ENCODE results near the gene WDFY2.
"Not testable (repeated sequence)": the region's sequence is repeated elsewhere in the genome, so short reads cannot be mapped to it uniquely, and the experiment has no call there.

Gene WDFY2

DNA sequence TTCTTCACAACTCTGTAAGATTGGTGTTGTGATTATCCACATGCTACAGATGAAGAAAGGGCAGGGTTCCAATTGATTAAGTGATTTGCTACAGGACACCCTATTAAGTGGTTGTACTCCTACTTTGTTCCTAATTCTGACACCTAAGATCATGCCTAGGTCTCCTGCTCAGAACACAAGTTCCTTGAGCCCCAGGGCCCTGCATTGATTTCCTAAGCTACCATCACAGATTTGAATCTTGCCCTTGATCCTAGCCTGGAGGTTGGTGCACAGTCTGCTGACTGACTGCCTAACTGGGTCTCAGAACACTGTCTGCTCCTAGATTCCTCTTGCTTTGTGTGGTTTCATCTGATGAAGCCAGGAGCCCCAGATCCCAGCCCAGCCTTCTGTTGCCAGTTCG lies 19.6 kb upstream of the WDFY2 start:
- DNase-seq = no peak

DNA sequence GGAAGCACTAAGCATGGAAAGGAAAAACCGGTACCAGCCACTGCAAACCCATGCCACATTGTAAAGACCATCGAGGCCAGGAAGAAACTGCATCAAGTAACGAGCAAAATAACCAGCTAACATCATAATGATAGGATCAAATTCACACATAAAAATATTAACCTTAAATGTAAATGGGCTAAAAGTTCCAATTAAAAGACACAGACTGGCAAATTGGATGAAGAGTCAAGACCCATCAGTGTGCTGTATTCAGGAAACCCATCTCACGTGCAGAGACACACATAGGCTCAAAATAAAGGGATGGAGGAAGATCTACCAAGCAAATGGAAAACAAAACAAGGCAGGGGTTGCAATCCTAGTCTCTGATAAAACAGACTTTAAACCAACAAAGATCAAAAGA lies 15.3 kb upstream of the WDFY2 start:
- not testable (repeated sequence) for DNase-seq

DNA sequence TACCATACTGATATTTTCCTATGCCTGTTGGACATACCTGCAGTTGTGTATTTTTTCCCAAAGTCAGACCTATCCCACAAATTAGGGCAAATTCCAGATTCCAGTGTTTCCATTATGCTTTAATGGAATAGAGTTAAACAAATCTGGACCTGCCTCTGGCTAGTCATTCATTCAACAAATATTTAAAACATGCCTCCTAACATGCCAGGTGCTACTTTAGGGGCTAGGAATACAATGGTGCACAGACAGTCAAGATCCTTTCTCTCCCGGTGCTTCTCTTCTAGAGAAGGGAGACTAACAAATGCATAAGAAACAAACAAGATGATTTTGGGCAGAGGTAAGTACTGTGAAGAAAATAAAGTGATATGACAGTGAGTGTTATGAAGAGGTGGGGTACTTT lies 7.5 kb upstream of the WDFY2 start:
- DNase-seq = no peak

DNA sequence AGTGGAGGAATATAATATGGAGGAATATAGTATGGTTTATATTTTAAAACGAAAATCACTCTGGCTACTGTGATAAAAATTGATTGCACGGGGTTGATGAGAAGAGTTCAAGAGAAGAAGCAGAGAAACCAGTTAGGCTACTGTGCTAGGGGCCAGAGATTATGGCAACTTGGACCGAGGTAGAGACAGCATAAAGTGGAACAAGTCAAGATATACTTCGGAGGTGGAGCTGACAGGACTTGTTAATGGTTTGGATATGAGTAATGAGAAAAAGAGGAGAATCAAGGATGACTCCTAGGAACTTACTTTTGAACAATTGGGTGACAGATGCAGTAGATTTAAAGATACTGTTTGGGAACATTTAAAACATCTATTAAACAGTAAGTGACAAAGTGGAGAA lies 6.6 kb upstream of the WDFY2 start:
- DNase-seq = no peak

DNA sequence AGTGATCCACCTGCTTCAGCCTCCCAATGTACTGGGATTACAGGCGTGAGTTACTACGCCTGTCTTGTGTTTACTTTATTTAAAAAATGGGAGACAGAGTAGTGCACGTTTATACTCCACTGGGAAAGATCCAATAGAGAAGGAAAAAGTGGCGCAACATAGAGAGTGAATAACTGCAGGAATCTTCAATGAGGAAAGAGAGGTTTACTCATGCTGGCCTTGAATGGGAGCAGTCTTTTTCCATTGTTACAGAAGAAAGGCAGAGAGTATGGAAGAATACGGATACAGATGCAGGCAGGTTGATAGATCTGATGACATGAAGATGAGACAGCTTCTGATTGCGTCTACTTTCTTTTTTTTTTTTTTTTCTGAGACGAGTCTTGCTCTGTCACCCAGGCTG lies 4.6 kb upstream of the WDFY2 start:
- DNase-seq = no peak

DNA sequence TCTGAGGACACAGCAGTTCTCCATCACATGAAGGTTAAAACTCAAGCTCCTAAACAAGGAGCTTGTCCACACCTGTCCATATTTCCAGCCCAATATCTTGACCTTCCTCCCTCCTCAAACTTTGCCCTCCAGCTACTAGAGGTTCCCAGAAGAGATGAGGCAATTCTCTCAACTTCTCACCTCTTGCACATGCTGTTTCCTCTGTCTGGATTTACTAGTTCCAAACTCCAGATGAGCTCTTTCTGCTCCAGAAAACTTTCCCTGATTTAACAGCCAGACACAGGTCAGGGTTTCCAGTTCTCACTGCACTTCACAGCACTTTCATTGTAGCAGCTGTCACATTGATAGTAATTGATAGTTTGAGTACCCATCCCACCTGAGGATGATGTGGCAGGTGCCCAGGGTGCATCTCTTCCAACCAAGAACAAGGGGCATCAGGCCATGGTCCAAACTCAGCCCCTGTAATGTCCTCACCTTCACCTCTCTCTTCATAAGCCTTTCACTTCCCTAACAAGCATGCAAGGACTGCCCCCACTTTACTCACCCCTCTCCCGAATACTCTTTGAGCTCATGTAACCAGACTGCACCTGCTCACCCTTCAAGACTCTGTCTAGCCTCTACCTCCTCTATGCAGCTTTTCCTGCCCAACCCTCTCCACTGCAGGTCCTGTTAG lies 3.0 kb upstream of the WDFY2 start:
- DNase-seq = no peak

DNA sequence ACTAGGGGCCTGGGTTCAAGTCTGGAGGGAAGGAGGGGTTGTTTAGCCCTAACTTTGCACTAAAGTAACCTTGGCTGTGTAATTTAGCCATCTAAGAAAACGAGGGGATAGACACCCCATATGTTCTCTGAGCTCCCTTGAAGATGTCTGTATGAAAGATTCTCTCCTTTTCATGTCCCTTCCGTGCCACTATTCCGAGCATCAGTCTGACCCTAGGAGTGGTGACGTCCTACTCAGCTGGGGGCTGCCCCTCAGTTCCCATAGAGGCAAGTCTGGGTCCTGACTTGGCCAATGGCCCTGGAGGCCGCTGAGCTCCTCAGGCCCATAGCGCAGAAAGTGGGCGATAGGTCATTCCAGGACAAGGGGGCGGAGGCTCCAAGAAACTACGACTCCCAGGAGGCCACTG lies 790 bp upstream of the WDFY2 start:
- DNase-seq = no peak

DNA sequence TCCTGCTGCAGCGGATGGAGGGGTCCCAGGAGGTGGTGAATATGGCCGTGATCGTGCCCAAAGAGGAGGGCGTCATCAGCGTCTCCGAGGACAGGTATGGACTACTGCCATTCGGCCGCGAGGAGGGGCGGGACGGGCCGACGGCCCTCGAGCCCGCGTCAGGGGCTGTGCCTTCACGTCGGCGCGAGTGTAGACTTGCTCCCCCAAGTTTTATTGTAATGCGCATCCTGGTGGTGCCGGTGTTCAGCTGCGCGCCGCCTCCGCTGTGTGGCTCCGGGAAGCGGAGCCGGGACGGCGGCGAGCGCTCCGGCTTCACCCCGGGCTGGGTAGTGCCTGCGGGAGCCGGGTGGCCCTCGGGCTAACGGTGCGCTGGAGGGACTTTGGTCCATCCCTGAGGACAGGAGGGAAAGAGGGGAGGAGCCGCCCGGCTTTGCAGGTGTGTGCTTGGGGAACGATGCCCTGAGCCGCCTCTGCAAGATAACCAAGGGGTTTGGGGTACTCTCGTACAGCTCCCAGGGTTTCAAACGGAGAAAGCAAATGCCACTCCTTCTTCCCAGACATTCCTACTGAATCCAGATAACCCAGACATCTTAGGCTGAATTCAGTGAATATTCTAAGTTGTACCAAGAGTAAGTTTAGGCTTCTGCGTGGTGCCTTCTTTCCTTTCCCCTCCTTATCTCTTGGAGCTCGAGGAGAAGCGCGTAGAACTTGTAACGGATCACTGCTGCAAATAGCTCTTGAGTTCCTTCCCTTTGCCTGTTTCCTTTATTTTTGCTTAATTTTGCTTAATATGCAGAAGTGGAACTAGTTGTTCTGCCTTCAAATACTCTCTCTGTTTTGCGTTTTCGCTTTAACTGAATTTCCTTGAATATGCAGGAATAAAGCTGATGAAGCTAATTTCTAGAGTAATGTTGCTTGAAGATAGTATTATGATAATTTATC lies 740 bp downstream of the WDFY2 start:
- peak; percentile 43 to 55 for DNase-seq

DNA sequence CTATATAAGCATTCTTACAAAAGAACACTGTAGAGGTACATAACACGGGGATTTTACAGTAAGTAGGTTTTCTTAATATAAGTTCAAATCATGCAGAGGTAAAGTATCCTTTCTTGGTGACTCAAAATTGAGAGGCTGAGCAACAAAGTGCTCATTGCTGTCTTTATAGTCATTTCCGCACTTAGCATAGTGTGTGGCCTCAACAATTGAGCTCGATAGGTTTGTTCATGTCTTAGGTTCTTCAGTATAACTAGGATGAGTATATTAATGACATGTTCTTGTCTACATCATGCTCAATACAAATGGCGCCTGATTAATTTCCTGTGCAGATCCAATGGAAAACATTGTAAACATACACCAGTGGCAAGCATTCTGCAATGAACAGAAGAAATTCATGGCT lies 1.4 kb downstream of the WDFY2 start:
- no peak for DNase-seq

DNA sequence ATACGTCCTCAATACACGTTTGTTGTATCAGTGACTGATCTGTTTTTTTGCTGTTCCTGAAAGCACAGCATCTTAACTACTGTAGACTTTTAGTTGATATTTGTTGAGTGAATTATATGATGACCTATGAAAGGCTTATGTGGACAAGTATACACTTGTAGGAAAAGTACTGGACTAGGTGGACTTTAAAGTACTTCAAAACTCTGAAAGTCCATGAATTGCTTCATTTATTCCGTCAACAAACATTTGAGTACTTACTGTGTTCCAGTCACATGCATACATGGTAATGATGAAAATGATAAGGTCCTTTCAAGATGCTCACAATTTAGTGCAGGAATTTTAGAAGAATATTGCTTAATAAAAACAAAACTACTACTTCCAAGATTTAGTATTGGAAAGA lies 3.1 kb downstream of the WDFY2 start:
- no peak for DNase-seq

DNA sequence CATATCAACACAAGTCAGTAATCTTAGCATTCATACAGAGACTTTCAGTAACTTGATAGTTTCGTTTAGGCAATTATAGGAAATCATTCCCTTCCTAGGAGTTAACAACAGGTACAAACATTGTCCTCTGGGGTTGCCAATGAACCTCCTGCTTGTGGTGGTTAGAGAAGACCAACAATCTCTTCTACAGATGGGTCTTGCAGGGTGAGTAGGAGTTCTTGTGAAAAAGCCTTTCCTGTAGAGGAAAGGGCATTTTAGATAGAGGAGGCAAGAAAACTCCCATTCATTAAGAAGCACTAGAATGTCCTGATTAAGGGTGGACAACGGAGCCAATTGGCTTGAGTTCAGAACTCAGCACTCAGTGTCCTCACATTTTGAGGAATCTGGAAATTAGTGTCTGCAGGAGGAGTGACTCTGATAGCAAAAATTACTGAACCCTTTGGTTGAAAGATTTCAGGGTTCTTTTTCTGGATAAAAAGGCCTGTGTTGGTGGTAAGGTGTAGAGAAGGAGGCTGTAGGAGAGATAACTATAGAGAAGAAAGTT lies 4.2 kb downstream of the WDFY2 start:
- no peak for DNase-seq

DNA sequence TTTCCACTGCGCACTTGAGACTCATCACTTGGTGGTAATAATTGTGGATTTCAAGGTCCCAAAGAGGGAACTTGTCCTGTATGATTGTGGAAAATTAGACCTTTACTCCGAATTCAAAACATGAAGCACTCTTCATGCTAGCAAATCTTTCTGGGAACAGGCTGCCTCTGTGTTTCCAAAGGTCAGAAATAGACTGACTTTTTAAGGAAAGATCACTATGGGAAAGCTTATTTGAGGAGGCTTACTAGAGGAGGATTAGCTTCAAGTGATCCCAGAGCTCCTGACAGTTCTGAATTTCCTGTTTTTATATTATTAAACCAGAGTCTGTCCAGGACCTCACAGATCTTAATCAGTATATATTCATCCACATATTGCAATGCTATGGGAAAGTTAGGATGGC lies 5.5 kb downstream of the WDFY2 start:
- DNase-seq = no peak

DNA sequence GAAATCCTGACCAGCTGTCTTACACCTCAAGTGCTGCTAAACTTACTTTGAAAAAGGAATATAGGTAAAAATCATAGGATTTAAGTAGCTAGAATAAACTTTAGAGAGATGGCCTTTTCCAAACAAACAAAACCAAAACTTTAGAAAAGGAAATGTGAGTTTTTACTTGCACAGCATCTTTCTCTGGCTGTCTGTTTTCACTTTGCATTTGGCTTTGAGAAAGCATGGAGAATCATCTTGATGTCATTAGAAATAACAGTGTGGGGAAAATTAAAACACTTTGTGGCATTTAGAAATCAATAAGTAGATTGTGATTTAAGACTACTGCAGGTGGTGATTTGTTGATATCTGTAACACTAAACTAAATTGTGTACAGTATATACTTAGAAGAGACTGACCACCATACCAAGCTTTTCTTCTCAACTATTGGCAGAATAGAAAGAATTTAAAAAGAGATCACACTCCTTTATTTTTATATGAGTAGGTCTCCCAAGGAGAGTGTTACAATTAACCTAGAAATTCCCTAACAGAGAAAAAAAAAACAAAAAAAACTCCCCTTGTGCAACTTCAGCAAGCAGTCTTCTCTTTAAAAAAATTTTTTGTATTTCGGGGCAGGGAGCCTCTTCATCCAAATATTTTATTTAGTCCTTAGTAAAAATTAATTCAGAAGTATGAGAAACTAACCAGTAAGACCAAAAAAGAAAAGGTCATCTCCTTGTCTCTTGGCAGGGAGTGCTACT lies 6.1 kb downstream of the WDFY2 start:
- DNase-seq = no peak

DNA sequence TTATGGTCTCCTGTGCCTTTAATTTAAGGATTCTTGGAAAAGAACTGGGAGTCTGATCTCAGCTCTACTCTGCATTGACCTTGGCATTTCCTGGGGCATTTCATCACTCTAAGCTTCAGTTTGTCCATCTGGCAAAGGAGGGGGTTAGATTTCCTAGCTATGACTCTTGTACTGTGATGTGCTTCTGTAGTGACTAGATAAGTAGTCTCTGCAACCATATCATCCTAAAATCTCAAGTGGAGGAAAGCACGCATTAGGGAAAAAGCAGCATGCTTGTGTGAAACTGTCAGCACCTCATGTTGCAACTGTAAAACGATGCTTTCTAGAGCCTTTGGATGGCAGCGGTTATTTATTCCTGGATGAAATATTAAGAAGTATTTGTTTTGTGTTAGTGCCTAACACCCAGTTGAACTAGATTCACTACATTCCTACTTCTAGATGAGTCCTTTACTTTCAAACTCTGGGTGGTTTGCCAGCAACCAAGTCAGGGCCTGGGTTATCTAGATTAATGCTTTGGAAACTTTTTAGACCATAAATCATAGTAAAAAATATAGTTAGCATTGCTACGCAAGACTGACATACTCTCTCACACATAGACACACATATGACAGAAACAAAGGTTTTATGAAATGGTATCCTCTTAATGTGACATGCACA lies 6.8 kb downstream of the WDFY2 start:
- no peak for DNase-seq

DNA sequence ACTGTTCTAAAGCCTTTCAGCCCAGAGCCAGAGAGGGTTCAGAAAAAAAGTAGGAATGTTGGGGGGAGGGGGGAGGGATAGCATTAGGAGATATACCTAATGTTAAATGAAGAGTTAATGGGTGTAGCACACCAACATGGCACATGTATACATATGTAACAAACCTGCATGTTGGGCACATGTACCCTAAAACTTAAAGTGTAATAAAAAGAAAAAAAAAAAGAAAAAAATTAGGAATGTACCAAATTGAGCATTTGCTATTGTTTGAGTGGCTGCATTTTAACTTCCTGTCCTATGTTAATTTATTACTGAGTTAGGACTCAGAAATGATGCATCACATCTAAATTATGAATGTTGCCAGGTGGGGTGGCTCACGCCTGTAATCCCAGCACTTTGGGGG lies 7.7 kb downstream of the WDFY2 start:
- DNase-seq = not testable (repeated sequence)

DNA sequence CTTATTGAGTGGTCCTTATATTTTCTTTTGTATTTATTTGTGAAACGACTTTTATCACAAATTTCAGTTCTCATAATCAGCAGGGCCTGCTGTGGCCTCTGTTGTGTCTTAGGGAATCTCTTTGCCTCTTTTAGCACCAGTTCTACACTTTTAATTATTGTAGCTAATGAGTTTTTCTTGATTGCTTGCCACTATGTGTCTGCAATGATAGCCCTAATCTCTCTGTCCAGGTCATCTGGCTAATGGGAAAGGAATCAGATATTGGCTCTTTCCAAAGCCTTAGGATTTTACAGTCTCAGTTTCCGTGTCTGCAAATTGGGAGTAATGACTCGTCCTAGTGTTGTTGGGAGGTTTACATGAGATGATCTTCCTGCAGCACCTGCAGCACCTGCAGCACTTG lies 10.2 kb downstream of the WDFY2 start:
- DNase-seq = no peak

DNA sequence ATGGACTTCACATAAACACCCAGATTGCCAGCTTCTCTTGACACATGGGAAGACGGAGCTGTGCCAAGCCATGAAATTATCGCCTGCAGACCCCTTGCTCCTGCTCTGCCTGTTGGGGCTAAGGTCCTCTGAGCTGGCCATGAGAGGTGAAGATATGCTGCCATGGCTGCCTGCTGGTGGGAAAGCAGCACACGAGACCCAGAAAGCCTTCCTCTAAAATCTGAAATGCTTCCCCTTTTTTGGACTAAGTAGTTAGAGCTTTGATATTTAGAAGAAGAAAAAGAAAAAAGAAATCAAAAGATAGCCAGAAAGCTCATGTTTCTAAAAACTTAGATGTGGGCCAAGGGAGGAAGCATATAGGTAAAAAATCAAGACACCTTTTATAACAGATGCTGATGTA lies 11.2 kb downstream of the WDFY2 start:
- no peak for DNase-seq

DNA sequence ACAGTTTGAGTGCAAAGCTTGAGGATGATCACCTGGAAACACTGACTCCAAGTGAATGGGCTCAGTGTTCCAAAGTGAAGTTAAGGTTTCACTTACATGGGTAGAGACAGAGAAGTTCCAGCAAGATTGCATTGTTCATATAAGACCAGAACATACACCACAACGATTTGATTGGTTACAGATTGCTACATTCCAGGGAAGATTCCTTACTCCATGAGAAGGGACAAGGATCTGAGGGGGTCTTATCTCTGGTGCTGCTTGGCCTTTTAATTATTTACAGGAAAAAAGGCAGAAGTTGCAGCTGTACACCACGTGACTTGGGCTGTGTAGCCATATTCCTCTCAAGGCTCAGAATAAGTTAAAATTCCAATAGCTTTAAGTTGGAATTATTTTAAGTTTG lies 12.3 kb downstream of the WDFY2 start:
- DNase-seq = no peak

DNA sequence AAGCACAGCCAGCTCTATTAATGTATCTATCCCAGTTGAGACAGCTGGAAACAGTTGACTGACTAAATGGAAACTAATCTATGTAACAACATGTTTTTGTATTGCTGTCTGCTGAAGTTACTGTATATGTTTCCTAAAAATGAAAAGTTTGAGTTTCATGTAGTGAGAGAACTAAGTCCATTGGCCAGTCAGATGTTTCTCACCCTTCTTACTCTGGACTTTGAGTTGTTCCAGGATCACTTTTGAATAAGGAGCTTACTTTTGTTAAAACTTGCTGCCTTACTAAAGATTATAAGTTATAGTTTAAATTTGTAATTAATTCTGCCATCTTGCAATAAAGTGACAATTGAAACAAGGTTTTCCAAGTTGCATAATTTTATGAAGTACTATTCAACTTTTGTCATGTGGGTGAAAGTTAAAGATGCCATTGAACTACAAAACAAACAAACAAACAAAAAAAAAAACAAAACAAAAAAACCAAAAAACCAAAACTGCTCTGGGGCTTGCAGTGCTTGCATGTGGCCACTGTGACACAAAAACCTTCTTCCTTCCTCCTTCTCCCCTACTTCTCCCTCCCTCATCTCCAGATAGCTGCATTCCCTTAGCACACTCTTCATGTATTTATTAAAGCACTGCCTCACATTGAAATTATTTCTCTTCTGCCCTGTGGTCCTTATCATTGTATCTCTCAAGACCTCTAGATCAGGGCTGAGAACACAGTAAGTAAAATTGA lies 15.3 kb downstream of the WDFY2 start:
- no peak for DNase-seq

DNA sequence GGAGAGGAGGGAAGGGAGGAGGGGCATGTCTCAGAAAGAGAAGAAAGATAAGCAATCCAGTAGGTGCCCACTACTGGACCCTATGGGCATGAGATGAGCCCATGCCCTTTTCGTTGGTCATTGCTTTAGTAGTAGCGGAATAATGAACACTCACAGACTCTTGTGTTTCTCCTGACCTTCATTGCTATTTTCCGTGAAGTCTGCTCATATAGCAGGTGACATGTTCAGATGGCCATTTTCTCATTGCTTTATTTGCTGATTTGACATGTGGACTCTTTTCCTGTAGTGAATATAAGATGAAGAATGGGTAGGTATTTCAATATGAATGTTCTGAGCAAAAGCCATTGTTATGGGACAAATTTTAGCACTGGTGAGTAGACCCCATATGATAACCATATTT lies 16.4 kb downstream of the WDFY2 start:
- DNase-seq = no peak

DNA sequence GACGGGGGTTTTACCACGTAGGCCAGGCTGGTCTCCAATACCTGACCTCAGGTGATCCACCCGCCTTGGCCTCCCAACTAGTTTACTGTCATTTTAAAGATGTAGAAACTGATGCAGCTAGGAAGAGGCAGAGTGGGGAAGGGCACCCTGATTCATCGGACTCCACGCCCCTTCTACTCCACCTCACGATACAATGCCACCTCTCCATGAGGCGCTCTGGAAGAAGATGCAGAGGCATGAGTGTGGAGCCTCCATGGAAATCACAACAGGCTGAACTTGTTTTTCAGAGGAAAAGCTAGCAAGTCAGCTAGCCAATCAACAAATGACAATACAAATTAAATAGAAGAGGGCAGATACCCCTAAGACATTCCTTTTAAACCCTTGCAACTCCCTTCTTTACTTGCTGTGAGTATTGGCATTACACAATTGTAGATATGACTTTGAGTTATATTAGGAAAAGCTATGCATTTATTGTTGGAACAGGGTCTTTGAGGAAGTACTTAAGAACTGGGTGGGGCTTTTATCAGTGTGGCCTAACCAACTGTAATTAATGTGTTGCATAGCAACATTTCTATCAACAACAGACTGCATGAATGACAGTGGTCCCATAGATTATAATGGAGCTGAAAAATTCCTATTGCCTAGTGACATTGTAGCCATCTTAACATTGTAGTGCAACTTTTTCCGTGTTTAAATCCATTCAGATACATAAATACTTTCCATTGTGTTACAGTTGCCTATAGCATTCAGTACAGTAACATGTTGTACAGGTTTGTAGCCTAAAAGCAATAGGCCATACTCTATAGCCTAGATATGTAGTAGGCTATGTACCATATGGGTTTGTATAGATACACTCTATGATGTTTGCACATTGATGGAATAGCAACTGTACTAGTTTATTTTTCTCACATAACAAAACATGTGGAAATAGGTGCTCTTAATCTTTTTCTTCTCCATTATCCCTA lies 17.6 kb downstream of the WDFY2 start:
- DNase-seq = no peak
